Neural progenitor cell (in vitro differentiated cells): ENCODE results near the gene GADD45B. TPM values are rescaled to one million over a fixed set of nuclear protein-coding genes. Genes with fewer than 3 reads are reported as not detected.

Source experiments
- DNase-seq: peaks from one replicate; pipeline ENCODE4 v3.0.0-alpha.2; 2016; ENCODE audit warnings: low spot score
- H2AFZ ChIP-seq: fragments of 200-600 bp; sonication (generic); replicated peaks from 2 replicates; pipeline ENCODE4 v1.6.1; 2016; ENCODE audit warnings: antibody characterized with exemption
- H3F3A ChIP-seq: fragments of 200-600 bp; sonication (generic); 2 replicates; pipeline ENCODE4 v1.6.1; 2016; ENCODE audit warnings: antibody characterized with exemption, low read depth
- H3K27ac ChIP-seq: fragments of 200-600 bp; sonication (generic); 2 replicates; pipeline ENCODE4 v1.5.1; 2016; ENCODE audit warnings: mild to moderate bottlenecking
- H3K27me3 ChIP-seq: fragments of 200-600 bp; sonication (generic); 2 replicates; pipeline ENCODE4 v1.6.1; 2016; ENCODE audit warnings: mild to moderate bottlenecking, moderate library complexity
- H3K36me3 ChIP-seq: fragments of 200-600 bp; sonication (generic); 2 replicates; pipeline ENCODE4 v1.5.1; 2016
- H3K4me1 ChIP-seq: fragments of 200-600 bp; sonication (generic); 2 replicates; pipeline ENCODE4 v1.6.1; 2016; ENCODE audit warnings: mixed run types
- H3K4me2 ChIP-seq: fragments of 200-600 bp; sonication (generic); 2 replicates; pipeline ENCODE4 v1.6.1; 2016
- H3K4me3 ChIP-seq: fragments of 200-600 bp; sonication (generic); 2 replicates; pipeline ENCODE4 v1.5.1; 2016
- H3K79me2 ChIP-seq: fragments of 200-600 bp; sonication (generic); 2 replicates; pipeline ENCODE4 v1.6.1; 2016; ENCODE audit warnings: low read depth
- H3K9ac ChIP-seq: fragments of 200-600 bp; sonication (generic); 2 replicates; pipeline ENCODE4 v1.6.1; 2016
- H3K9me3 ChIP-seq: fragments of 200-600 bp; sonication (generic); 2 replicates; pipeline ENCODE4 v1.5.1; 2016; ENCODE audit warnings: low read depth
- H4K20me1 ChIP-seq: fragments of 200-600 bp; sonication (generic); 2 replicates; pipeline ENCODE4 v1.6.1; 2016; ENCODE audit warnings: low read depth
- H3K27ac Mint-ChIP-seq: 3 replicates; pipeline ENCODE4 v1.8.0; 2021; ENCODE audit warnings: mixed read lengths
- H3K27me3 Mint-ChIP-seq: 2 replicates; pipeline ENCODE4 v1.8.0; 2022; ENCODE audit warnings: low read depth, mild to moderate bottlenecking, inconsistent platforms, moderate library complexity, mixed read lengths; ENCODE audit not compliant: insufficient read depth
- H3K36me3 Mint-ChIP-seq: 3 replicates; pipeline ENCODE4 v1.8.0; 2021; ENCODE audit warnings: mixed read lengths
- H3K4me1 Mint-ChIP-seq: 3 replicates; pipeline ENCODE4 v1.8.0; 2021; ENCODE audit warnings: mixed read lengths
- H3K4me3 Mint-ChIP-seq: 3 replicates; pipeline ENCODE4 v1.8.0; 2021; ENCODE audit warnings: mild to moderate bottlenecking, moderate library complexity, mixed read lengths
- H3K9me3 Mint-ChIP-seq: 3 replicates; pipeline ENCODE4 v1.8.0; 2020; ENCODE audit warnings: mixed read lengths
- CTCF ChIP-seq: fragments of 200-600 bp; sonication (generic); IDR thresholded peaks from 2 replicates; pipeline ENCODE4 v1.5.1; 2017; ENCODE audit warnings: antibody characterized with exemption, mild to moderate bottlenecking
- EZH2 ChIP-seq: fragments of 200-600 bp; sonication (generic); IDR thresholded peaks from 2 replicates; pipeline ENCODE4 v1.6.1; 2017; ENCODE audit warnings: antibody characterized with exemption, mild to moderate bottlenecking, moderate library complexity
- EZH2phosphoT487 ChIP-seq: fragments of 200-600 bp; sonication (generic); IDR thresholded peaks from 2 replicates; pipeline ENCODE4 v1.6.1; 2017; ENCODE audit warnings: antibody characterized with exemption
- total RNA-seq: library from RNA; depleted of rRNA; stranded (reverse); fragments of >200 nt; gene quantifications from 2 replicates; pipeline ENCODE4 v1.2.3, GENCODE V29; 2015; ENCODE audit warnings: low replicate concordance

GADD45B gene
- total RNA-seq, 1 donor from 2014 or later: 6.2 TPM

- Histone ChIP-seq H3K36me3 (no peaks in the 10 kb centered on the region), H3K9me3 (no peaks in the 10 kb centered on the region), H3F3A (no peaks in the 10 kb centered on the region), H3K27me3 (no peaks in the 10 kb centered on the region), H3K27ac (no peak overlapping the region), H3K4me1 (no peaks in the 10 kb centered on the region), H3K4me3 (no peak overlapping the region), H3K79me2 (peaks cover 19% of the 10 kb centered on the region), H2AFZ (no peak overlapping the region), H3K4me2 (no peak overlapping the region), H3K9ac (no peak overlapping the region), H4K20me1 (peaks cover 32% of the 10 kb centered on the region)
- Mint-ChIP-seq H3K9me3 (no peaks in the 10 kb centered on the region), H3K4me1 (no peaks in the 10 kb centered on the region), H3K36me3 (peaks cover 15% of the 10 kb centered on the region), H3K27ac (no peak overlapping the region), H3K27me3 (peaks cover 8% of the 10 kb centered on the region), H3K4me3 (no peak overlapping the region)
- no peak for DNase-seq
- TF ChIP-seq EZH2 (no peak), EZH2phosphoT487 (no peak), CTCF (no peak)
Measured at GRCh38 chr19:2436926-2437325, 39.0 kb upstream of the GADD45B start.

GRCh38 chr19:2438178-2438577 lies 37.7 kb upstream of the GADD45B start:
- Histone ChIP-seq H3K9ac (no peak overlapping the region), H3K36me3 (no peaks in the 10 kb centered on the region), H4K20me1 (peaks cover 43% of the 10 kb centered on the region), H2AFZ (no peak overlapping the region), H3K4me2 (no peak overlapping the region), H3K27ac (no peak overlapping the region), H3K4me1 (no peaks in the 10 kb centered on the region), H3K4me3 (no peak overlapping the region), H3K79me2 (peaks cover 24% of the 10 kb centered on the region), H3F3A (no peaks in the 10 kb centered on the region), H3K27me3 (no peaks in the 10 kb centered on the region), H3K9me3 (no peaks in the 10 kb centered on the region)
- no peak overlapping the region for H3K27ac Mint-ChIP-seq
- H3K4me3 Mint-ChIP-seq: no peak overlapping the region
- H3K4me1 Mint-ChIP-seq: no peaks in the 10 kb centered on the region
- DNase-seq: no peak
- peaks cover 7% of the 10 kb centered on the region for H3K27me3 Mint-ChIP-seq
- TF ChIP-seq CTCF (no peak), EZH2 (no peak), EZH2phosphoT487 (no peak)
- H3K9me3 Mint-ChIP-seq: no peaks in the 10 kb centered on the region
- peaks cover 15% of the 10 kb centered on the region for H3K36me3 Mint-ChIP-seq

GRCh38 chr19:2440515-2440914 lies 35.4 kb upstream of the GADD45B start:
- Histone ChIP-seq H3K9ac (no peak overlapping the region), H3K4me2 (no peak overlapping the region), H4K20me1 (peaks cover 66% of the 10 kb centered on the region), H3K4me1 (no peaks in the 10 kb centered on the region), H3K4me3 (no peak overlapping the region), H3F3A (no peaks in the 10 kb centered on the region), H2AFZ (no peak overlapping the region), H3K79me2 (peaks cover 44% of the 10 kb centered on the region), H3K27me3 (no peaks in the 10 kb centered on the region), H3K36me3 (no peaks in the 10 kb centered on the region), H3K27ac (no peak overlapping the region), H3K9me3 (no peaks in the 10 kb centered on the region)
- no peak overlapping the region for H3K4me3 Mint-ChIP-seq
- H3K36me3 Mint-ChIP-seq: peaks cover 15% of the 10 kb centered on the region
- peaks cover 6% of the 10 kb centered on the region for H3K27me3 Mint-ChIP-seq
- H3K27ac Mint-ChIP-seq: no peak overlapping the region
- no peak for DNase-seq
- H3K4me1 Mint-ChIP-seq: peaks cover 2% of the 10 kb centered on the region
- TF ChIP-seq EZH2phosphoT487 (no peak), EZH2 (no peak), CTCF (no peak)
- no peaks in the 10 kb centered on the region for H3K9me3 Mint-ChIP-seq
